OCI-LY7 (cell line): ENCODE results near the gene CRMP1. TPM values are rescaled to one million over a fixed set of nuclear protein-coding genes. Genes with fewer than 3 reads are reported as not detected.

Experiments
- BruUV-seq: library from RNA; stranded (reverse); fragments of 400-500 nt; replicated peaks from 2 replicates; lab custom pipeline; 2021; lab: Mats Ljungman, UMichigan
- CTCF ChIA-PET: fragments of 300-600 bp; sonication (Branson Sonifier 250); formaldehyde crosslinking; loops from one replicate; lab custom pipeline; 2022; ENCODE audit warnings: antibody characterized with exemption; ENCODE audit not compliant: unreplicated experiment; lab: Charles Lee
- POLR2A ChIA-PET: fragments of 300-600 bp; sonication (Branson Sonifier 250); formaldehyde crosslinking; loops from one replicate; lab custom pipeline; 2022; ENCODE audit warnings: antibody characterized with exemption; lab: Charles Lee
- DNase-seq: peaks from one replicate; pipeline ENCODE4 v3.0.0-alpha.2; 2015; ENCODE audit warnings: low spot score
- H2AFZ ChIP-seq: fragments of 200-600 bp; sonication (generic), shearing (Covaris generic); 2 replicates; pipeline ENCODE4 v1.6.1; 2014; ENCODE audit warnings: mild to moderate bottlenecking, antibody characterized with exemption, low read length, moderate library complexity
- H3K27ac ChIP-seq: fragments of 200-600 bp; sonication (generic); 2 replicates; pipeline ENCODE4 v1.5.1; 2014; ENCODE audit warnings: mixed run types, low read depth, mild to moderate bottlenecking, moderate library complexity, low read length, inconsistent platforms; ENCODE audit not compliant: poor library complexity, severe bottlenecking
- H3K36me3 ChIP-seq: fragments of 200-600 bp; sonication (generic); 2 replicates; pipeline ENCODE4 v1.6.1; 2014; ENCODE audit warnings: mild to moderate bottlenecking, antibody characterized with exemption, low read length, moderate library complexity, mixed read lengths; ENCODE audit not compliant: insufficient read depth
- H3K4me1 ChIP-seq: fragments of 200-600 bp; sonication (generic); 2 replicates; pipeline ENCODE4 v1.5.1; 2014; ENCODE audit warnings: mild to moderate bottlenecking, low read length; ENCODE audit not compliant: insufficient read depth, poor library complexity, severe bottlenecking
- H3K4me2 ChIP-seq: fragments of 200-600 bp; sonication (generic); 2 replicates; pipeline ENCODE4 v1.6.1; 2014; ENCODE audit warnings: mild to moderate bottlenecking, low read length
- H3K4me3 ChIP-seq: fragments of 200-600 bp; sonication (generic); 2 replicates; pipeline ENCODE4 v1.5.1; 2014; ENCODE audit warnings: mild to moderate bottlenecking, low read depth, low read length; ENCODE audit not compliant: poor library complexity, severe bottlenecking
- H3K79me2 ChIP-seq: fragments of 200-600 bp; sonication (generic); 2 replicates; pipeline ENCODE4 v1.6.1; 2016; ENCODE audit warnings: low read depth, mild to moderate bottlenecking, low read length, moderate library complexity, mixed read lengths; ENCODE audit not compliant: insufficient read depth
- H3K9me2 ChIP-seq: fragments of 200-600 bp; sonication (generic); 2 replicates; pipeline ENCODE4 v1.6.1; 2016; ENCODE audit warnings: mild to moderate bottlenecking, low read length, mixed read lengths; ENCODE audit not compliant: insufficient read depth
- H3K9me3 ChIP-seq: fragments of 200-600 bp; sonication (generic); 2 replicates; pipeline ENCODE4 v1.6.1; 2014; ENCODE audit warnings: mild to moderate bottlenecking, mixed run types, low read length, mixed read lengths
- H4K20me1 ChIP-seq: fragments of 200-600 bp; sonication (generic); 2 replicates; pipeline ENCODE4 v1.6.1; 2014; ENCODE audit warnings: mild to moderate bottlenecking, antibody characterized with exemption, low read length, moderate library complexity, mixed read lengths; ENCODE audit not compliant: insufficient read depth
- EZH2phosphoT487 ChIP-seq: fragments of 200-600 bp; sonication (generic); IDR thresholded peaks from 2 replicates; pipeline ENCODE4 v1.6.1; 2018; ENCODE audit warnings: low read depth, borderline replicate concordance, mild to moderate bottlenecking, mixed run types, antibody characterized with exemption, low read length, moderate library complexity, mixed read lengths
- intact Hi-C: fragments of 100-400 bp; cut with micrococcal nuclease; formaldehyde crosslinking; loops from one replicate; pipeline ENCODE4 v1.10.0; 2022; ENCODE audit not compliant: unreplicated experiment
- total RNA-seq, 2 experiments: library from RNA; depleted of rRNA in 1 of 2; stranded (reverse); fragments of >200 nt in 1 of 2; shearing (Covaris generic) in 1 of 2; gene quantifications; 2 replicates each; pipeline ENCODE4 v1.2.3, GENCODE V29; 2014 to 2022
- TF ChIP-seq, protein P1 (sequence below): fragments of 200-600 bp; sonication (generic); conservative IDR thresholded peaks from 2 replicates; pipeline ENCODE4 v1.5.1; 2014; ENCODE audit warnings: mild to moderate bottlenecking, antibody characterized with exemption, low read length, moderate library complexity, mixed read lengths

The CRMP1 gene
- total RNA-seq, 2 experiments from 2014 or later: not detected

DNA sequence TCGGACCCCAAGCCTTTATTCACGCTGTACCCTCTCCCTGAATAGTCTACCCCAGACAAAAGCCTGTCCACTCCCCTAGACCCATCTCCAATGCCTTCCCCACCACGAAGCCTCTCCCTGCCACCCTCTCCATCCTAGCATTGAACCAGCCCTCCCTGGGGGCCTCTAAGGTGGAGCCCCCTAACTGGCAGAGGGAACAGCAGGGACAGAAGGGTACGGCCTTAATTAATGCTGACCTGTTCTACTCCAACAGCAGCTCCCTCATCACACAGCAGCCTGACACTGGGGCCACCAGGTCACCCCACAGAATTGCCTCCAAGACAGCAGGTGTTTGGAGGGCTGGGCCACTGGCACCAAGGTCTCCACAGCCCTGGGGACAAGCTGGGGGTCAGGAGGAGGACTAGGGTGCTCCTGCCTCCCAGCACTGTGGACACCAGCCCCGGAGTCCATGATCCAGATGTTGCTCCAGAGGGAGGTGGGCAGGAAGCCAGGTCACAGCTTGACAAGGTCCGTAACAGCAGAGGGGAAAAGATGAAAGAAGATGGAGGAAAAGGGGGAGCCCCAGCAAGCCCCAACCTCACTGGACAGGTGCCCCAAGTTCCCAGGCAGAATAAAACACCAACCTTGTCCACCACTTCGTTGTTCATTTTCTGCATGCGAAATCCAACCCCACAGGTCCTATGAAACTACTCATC lies 3.7 kb downstream of the CRMP1 start:
- Histone ChIP-seq H3K4me2 (no peak overlapping the region), H3K4me1 (no peaks in the 10 kb centered on the region), H4K20me1 (no peaks in the 10 kb centered on the region), H3K27ac (no peak overlapping the region), H3K4me3 (no peak overlapping the region), H2AFZ (no peak overlapping the region), H3K36me3 (no peaks in the 10 kb centered on the region), H3K9me3 (no peaks in the 10 kb centered on the region), H3K9me2 (no peaks in the 10 kb centered on the region), H3K79me2 (no peaks in the 10 kb centered on the region)
- ChIA-PET CTCF (no interaction called here), POLR2A (no interaction called here)
- no peak for DNase-seq
- intact Hi-C loops: no loop called here
- BruUV-seq: no TSS peak
- no peak for TF ChIP-seq EZH2phosphoT487
- TF ChIP-seq, protein P1, sequence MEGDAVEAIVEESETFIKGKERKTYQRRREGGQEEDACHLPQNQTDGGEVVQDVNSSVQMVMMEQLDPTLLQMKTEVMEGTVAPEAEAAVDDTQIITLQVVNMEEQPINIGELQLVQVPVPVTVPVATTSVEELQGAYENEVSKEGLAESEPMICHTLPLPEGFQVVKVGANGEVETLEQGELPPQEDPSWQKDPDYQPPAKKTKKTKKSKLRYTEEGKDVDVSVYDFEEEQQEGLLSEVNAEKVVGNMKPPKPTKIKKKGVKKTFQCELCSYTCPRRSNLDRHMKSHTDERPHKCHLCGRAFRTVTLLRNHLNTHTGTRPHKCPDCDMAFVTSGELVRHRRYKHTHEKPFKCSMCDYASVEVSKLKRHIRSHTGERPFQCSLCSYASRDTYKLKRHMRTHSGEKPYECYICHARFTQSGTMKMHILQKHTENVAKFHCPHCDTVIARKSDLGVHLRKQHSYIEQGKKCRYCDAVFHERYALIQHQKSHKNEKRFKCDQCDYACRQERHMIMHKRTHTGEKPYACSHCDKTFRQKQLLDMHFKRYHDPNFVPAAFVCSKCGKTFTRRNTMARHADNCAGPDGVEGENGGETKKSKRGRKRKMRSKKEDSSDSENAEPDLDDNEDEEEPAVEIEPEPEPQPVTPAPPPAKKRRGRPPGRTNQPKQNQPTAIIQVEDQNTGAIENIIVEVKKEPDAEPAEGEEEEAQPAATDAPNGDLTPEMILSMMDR: no peak

DNA sequence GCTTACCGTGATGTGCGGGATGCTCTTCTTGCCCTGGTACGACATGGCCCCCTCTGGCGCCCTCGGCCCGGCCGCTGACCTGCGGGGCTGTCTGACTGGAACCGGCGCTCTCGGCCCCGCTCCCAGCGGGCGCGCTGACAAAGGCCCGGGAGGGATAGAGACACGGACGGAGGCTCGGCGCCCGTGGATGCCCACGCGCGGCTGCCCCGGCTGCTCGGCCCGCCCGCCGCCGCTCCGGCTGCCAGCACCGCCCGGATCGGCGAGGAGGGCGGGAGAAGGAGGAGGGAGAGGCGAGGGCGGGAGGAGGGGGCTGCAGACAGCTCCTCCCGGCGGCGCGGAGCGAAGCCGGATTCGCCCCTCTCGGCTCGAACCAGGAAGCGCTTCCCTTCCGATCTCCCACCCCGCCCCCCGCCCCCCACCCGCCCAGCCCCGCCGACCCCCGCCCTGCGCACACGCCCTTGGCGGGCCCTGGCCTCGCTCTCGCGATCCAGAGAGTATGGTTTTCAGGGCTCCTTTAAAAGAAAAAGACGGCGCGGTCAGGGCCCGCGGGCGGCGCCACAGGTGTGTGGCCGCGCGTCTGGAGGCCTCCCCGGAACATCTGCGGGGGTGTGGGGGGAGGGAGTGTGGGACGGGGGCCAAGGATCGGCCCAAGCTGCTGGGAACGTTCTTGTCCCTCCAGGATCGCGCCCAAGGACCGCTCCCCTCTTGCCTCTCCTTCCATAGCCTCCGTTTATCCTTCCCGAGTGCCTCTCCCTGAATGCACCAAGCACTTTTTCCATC lies 4.5 kb downstream of the CRMP1 start:
- H3K4me2 ChIP-seq: no peak overlapping the region
- H2AFZ ChIP-seq: no peak overlapping the region
- ChIA-PET POLR2A (no interaction called here), CTCF (no interaction called here)
- no peak overlapping the region for H3K4me3 ChIP-seq
- no peaks in the 10 kb centered on the region for H3K36me3 ChIP-seq
- no peak for DNase-seq
- TF ChIP-seq, protein P1: no peak
- TF ChIP-seq EZH2phosphoT487: no peak
- no peaks in the 10 kb centered on the region for H4K20me1 ChIP-seq
- no peaks in the 10 kb centered on the region for H3K79me2 ChIP-seq
- H3K27ac ChIP-seq: no peak overlapping the region
- no peaks in the 10 kb centered on the region for H3K9me2 ChIP-seq
- intact Hi-C loops: no loop called here
- H3K9me3 ChIP-seq: no peaks in the 10 kb centered on the region
- no TSS peak for BruUV-seq
- H3K4me1 ChIP-seq: no peaks in the 10 kb centered on the region
